ENCODE results near the gene DCDC1.

DNA sequence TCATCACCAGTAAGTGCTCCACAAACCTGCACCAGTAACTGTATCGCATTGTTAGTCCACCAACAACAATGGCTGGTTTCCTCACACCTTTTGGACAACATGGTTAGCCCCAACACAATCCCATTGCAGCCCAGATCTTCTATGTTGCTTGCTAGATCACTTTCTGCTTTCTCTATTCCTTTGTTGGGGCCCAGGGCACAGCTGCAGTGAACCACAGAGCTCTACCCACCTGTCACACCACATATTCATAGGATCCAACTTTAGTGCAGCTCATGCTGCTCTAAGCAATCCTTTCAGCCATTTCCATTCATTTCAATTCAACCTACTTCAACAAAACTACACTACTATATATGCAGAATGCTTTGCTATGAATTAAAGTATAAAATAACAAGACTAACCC, 364.3 kb downstream of the DCDC1 start:
- TF ChIP-seq, protein P1, sequence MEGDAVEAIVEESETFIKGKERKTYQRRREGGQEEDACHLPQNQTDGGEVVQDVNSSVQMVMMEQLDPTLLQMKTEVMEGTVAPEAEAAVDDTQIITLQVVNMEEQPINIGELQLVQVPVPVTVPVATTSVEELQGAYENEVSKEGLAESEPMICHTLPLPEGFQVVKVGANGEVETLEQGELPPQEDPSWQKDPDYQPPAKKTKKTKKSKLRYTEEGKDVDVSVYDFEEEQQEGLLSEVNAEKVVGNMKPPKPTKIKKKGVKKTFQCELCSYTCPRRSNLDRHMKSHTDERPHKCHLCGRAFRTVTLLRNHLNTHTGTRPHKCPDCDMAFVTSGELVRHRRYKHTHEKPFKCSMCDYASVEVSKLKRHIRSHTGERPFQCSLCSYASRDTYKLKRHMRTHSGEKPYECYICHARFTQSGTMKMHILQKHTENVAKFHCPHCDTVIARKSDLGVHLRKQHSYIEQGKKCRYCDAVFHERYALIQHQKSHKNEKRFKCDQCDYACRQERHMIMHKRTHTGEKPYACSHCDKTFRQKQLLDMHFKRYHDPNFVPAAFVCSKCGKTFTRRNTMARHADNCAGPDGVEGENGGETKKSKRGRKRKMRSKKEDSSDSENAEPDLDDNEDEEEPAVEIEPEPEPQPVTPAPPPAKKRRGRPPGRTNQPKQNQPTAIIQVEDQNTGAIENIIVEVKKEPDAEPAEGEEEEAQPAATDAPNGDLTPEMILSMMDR (IDR thresholded peaks at IDR 0.05): no peak
- no peak for TF ChIP-seq POLR2A (IDR thresholded peaks at IDR 0.05)
